Activated CD8-positive, alpha-beta T cell treated with anti-CD3 and anti-CD28 coated beads for 36 hours (primary cell): ENCODE results near the gene SYNE2. TPM values are rescaled to one million over a fixed set of nuclear protein-coding genes. Genes with fewer than 3 reads are reported as not detected.

ENCODE experiments used
- ATAC-seq: fragments of 200-7000 bp; cut with Tn5 transposase; one replicate; pipeline ENCODE4 v1.10.0; 2021; ENCODE audit warnings: mild to moderate bottlenecking, moderate library complexity
- CTCF ChIA-PET: fragments of 350-600 bp; sonication (Branson Sonifier 250); formaldehyde crosslinking; loops from one replicate; lab custom pipeline; 2021; ENCODE audit warnings: antibody characterized with exemption; lab: Charles Lee
- POLR2A ChIA-PET: fragments of 350-600 bp; sonication (Branson Sonifier 250); formaldehyde crosslinking; loops from one replicate; lab custom pipeline; 2021; ENCODE audit warnings: antibody characterized with exemption; lab: Charles Lee
- DNase-seq: peaks from one replicate; pipeline ENCODE4 v3.0.0-alpha.2; 2020
- H3K27ac Mint-ChIP-seq: one replicate; pipeline ENCODE4 v1.8.0; 2021; ENCODE audit warnings: mild to moderate bottlenecking, mixed read lengths
- H3K27me3 Mint-ChIP-seq: one replicate; pipeline ENCODE4 v1.8.0; 2021; ENCODE audit warnings: mixed read lengths
- H3K36me3 Mint-ChIP-seq: one replicate; pipeline ENCODE4 v1.8.0; 2021; ENCODE audit warnings: low read depth, mixed read lengths
- H3K4me1 Mint-ChIP-seq: one replicate; pipeline ENCODE4 v1.8.0; 2021; ENCODE audit warnings: low read depth, mixed read lengths
- H3K4me3 Mint-ChIP-seq: one replicate; pipeline ENCODE4 v1.8.0; 2021; ENCODE audit warnings: mild to moderate bottlenecking, moderate library complexity, mixed read lengths
- H3K9me3 Mint-ChIP-seq: one replicate; pipeline ENCODE4 v1.8.0; 2021; ENCODE audit warnings: mixed read lengths
- intact Hi-C: fragments of 100-400 bp; cut with micrococcal nuclease; formaldehyde crosslinking; loops from one replicate; pipeline ENCODE4 v1.10.0; 2022
- total RNA-seq, 2 experiments: library from RNA; stranded (reverse); gene quantifications; one replicate each; pipeline ENCODE4 v1.2.3, GENCODE V29; 2021
- TF ChIP-seq, protein P1 (sequence below): fragments of 200-600 bp; IDR thresholded peaks from one replicate; pipeline ENCODE4 v1.8.0; 2022; ENCODE audit warnings: antibody characterized with exemption, mild to moderate bottlenecking

SYNE2 gene
- total RNA-seq, 2 experiments from 2014 or later, result 28.1 to 29.0 TPM

GRCh38 chr14:63840981-63841380 lies 11.8 kb upstream of the SYNE2 start:
- H3K36me3 Mint-ChIP-seq, result no peaks in the 10 kb centered on the region
- no peak overlapping the region for H3K4me3 Mint-ChIP-seq
- no peak overlapping the region for H3K27ac Mint-ChIP-seq
- TF ChIP-seq, protein P1, sequence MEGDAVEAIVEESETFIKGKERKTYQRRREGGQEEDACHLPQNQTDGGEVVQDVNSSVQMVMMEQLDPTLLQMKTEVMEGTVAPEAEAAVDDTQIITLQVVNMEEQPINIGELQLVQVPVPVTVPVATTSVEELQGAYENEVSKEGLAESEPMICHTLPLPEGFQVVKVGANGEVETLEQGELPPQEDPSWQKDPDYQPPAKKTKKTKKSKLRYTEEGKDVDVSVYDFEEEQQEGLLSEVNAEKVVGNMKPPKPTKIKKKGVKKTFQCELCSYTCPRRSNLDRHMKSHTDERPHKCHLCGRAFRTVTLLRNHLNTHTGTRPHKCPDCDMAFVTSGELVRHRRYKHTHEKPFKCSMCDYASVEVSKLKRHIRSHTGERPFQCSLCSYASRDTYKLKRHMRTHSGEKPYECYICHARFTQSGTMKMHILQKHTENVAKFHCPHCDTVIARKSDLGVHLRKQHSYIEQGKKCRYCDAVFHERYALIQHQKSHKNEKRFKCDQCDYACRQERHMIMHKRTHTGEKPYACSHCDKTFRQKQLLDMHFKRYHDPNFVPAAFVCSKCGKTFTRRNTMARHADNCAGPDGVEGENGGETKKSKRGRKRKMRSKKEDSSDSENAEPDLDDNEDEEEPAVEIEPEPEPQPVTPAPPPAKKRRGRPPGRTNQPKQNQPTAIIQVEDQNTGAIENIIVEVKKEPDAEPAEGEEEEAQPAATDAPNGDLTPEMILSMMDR, result peak; percentile 34
- H3K27me3 Mint-ChIP-seq, result no peaks in the 10 kb centered on the region
- H3K9me3 Mint-ChIP-seq, result peaks cover 8% of the 10 kb centered on the region
- DNase-seq (peak; percentile 77), ATAC-seq (peak; percentile 74)
- H3K4me1 Mint-ChIP-seq, result no peaks in the 10 kb centered on the region
- ChIA-PET CTCF (interaction anchor here (0.9 to 2.2 kb wide), 7 partner anchors 12 to 416 kb away, joined by 3 to 10 read pairs (median 3); partner anchors contain the start of gene SYNE2), POLR2A (no interaction called here)
- intact Hi-C loops, result no loop called here

DNA sequence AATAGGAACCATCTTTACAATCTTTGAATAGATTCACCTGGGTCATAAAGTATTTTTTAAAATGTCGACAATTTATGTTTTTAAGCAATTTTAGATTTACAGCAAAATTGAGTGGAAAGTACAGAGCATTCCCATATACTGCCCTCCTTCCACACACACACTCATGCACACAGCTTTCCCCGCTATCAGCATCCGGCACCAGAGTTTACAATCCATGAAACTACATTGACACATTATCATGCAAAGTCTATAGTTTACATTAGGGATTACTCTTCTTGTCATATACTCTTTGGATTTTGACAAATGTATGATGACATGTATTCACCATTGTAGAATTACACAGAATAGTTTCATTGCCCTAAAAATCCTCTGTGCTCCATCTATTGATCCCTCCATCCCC lies 9.0 kb upstream of the SYNE2 start:
- H3K9me3 Mint-ChIP-seq, result peaks cover 8% of the 10 kb centered on the region
- ChIA-PET CTCF (no interaction called here), POLR2A (interaction anchor here (0.6 to 1.0 kb wide), 2 partner anchors 9 to 131 kb away, joined by 3 read pairs; partner anchors contain the start of gene SYNE2)
- H3K27ac Mint-ChIP-seq, result no peak overlapping the region
- TF ChIP-seq, protein P1, result no peak
- no peak overlapping the region for H3K4me3 Mint-ChIP-seq
- no peaks in the 10 kb centered on the region for H3K36me3 Mint-ChIP-seq
- H3K4me1 Mint-ChIP-seq, result no peaks in the 10 kb centered on the region
- H3K27me3 Mint-ChIP-seq, result no peaks in the 10 kb centered on the region
- intact Hi-C loops, result no loop called here
- ATAC-seq, result no peak
- DNase-seq, result no peak

DNA sequence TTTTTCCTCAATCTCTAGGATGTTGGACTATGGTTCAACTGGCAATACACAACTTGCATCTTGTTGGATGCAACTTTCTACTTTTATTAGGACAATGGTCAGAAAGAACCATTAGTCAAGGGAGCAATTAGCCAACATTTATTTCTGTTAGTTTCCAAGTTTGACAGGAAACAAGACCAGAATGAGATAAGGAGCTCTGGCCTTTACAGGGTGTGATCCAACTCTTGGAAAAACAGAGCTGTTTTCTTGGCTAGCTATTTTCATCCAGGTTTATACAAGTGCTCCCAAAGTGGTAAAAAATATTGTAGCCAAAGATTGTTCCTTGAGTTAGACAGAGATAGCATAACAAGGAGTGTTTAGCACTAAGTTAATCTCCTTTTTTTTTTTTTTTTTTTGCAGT lies 3.9 kb upstream of the SYNE2 start:
- TF ChIP-seq, protein P1, result no peak
- POLR2A ChIA-PET, result no interaction called here

DNA sequence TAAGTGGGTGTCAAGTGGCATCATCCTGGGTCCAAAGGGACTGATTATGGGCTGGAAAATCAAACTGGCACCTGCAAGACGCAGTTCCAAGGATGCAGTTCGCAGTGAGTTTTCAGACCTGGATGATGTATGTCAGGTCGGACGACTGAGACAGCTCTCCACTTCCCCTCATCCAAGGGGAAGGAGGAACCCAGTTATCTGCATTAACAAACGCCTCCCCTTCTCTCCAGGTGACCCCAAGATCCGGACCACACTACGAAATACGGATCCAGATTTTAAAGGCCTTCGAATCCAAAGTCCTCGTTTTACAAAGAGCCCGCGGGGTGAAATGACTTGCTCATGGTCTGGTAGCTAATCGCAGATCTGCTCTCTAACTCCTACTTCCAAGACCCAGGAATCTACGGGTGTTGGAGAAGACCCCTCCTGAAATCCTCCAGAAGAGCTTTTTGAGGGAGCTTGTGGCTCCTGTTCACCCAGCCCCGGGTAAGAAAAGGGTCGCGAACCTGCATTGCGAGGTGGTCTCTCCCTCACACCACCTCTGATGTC lies 460 bp upstream of the SYNE2 start:
- DNase-seq (peak; percentile 22), ATAC-seq (no peak)
- Mint-ChIP-seq H3K36me3 (no peaks in the 10 kb centered on the region), H3K4me3 (peak overlapping the region; percentile 95), H3K27ac (peak overlapping the region; percentile 47), H3K27me3 (no peaks in the 10 kb centered on the region), H3K4me1 (peaks cover 33% of the 10 kb centered on the region), H3K9me3 (no peaks in the 10 kb centered on the region)
- ChIA-PET CTCF (interaction anchor here (0.8 to 3.2 kb wide), 9 partner anchors 11 to 443 kb away, joined by 3 to 10 read pairs (median 4); no protein-coding TSS in a partner anchor), POLR2A (interaction anchor here (1.0 to 1.5 kb wide), 4 partner anchors 9 to 16 kb away, joined by 3 to 10 read pairs (median 3); no protein-coding TSS in a partner anchor)
- intact Hi-C loops, result loop anchor here (5.0 kb wide), 1 partner anchor 85 kb away; no protein-coding TSS in a partner anchor
- TF ChIP-seq, protein P1, result no peak

More for the DNA sequence above, 3.9 kb upstream of the SYNE2 start:
- DNase-seq (no peak), ATAC-seq (no peak)
- Mint-ChIP-seq H3K27ac (no peak overlapping the region), H3K36me3 (no peaks in the 10 kb centered on the region), H3K9me3 (no peaks in the 10 kb centered on the region), H3K4me1 (peaks cover 4% of the 10 kb centered on the region), H3K27me3 (no peaks in the 10 kb centered on the region), H3K4me3 (no peak overlapping the region)
- CTCF ChIA-PET, result no interaction called here
- intact Hi-C loops, result no loop called here

DNA sequence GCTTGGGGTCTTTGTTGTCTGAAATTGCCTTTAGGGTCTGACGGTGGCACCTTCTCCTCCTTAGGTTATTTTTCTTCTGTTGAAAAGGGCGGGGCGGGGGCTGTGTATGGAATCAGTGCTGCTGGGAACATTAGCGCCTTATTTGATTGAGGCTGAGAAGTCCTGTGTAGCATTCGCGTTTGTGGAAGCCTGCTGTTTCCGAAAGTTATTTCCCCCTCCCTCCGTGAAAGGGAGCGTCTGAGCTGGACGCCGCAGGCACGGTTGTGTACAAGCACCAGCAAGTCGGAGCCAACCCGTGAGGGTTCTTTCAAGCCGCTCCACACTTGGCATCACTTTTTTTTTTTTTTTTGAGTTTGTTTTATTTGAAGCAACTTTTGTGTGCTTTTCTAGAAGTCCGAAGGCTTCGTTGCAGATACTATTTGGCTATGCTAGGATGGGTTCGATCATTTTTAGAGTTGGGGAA lies 1.1 kb downstream of the SYNE2 start:
- ATAC-seq (peak; percentile 27), DNase-seq (peak; percentile 59)
- TF ChIP-seq, protein P1, result no peak
- intact Hi-C loops, result loop anchor here (1.0 to 5.0 kb wide), 2 partner anchors 10 to 83 kb away; no protein-coding TSS in a partner anchor
- H3K9me3 Mint-ChIP-seq, result no peaks in the 10 kb centered on the region
- ChIA-PET POLR2A (interaction anchor here (0.7 to 1.3 kb wide), 3 partner anchors 18 to 85 kb away, joined by 3 read pairs; no protein-coding TSS in a partner anchor), CTCF (interaction anchor here (1.6 to 3.2 kb wide), 4 partner anchors 10 to 378 kb away, joined by 3 to 14 read pairs (median 8); no protein-coding TSS in a partner anchor)
- H3K36me3 Mint-ChIP-seq, result peaks cover 3% of the 10 kb centered on the region
- H3K27ac Mint-ChIP-seq, result peak overlapping the region; percentile 93
- H3K27me3 Mint-ChIP-seq, result no peaks in the 10 kb centered on the region
- H3K4me1 Mint-ChIP-seq, result peaks cover 42% of the 10 kb centered on the region
- H3K4me3 Mint-ChIP-seq, result peak overlapping the region; percentile 95
